Spinal cord (tissue), 10 donors: ENCODE data around the gene FBLN1. TPM values are rescaled to one million over a fixed set of nuclear protein-coding genes. Genes with fewer than 3 reads are reported as not detected.
"Not testable (repeated sequence)": the region's sequence is repeated elsewhere in the genome, so short reads cannot be mapped to it uniquely, and the experiment has no call there.

ENCODE experiments used
- DNase-seq, 6 donors: peaks; one replicate each; pipeline versions ENCODE4 v3.0.0 to v3.0.0-alpha.2; 2013 to 2015; ENCODE audit warnings: low spot score in 6 of 6, low read depth in 4 of 6
- H3K27ac ChIP-seq: one replicate; pipeline ENCODE4 v1.5.1; 2013; ENCODE audit warnings: low read depth, low read length, control low read depth
- H3K27me3 ChIP-seq: one replicate; pipeline ENCODE4 v1.6.1; 2013; ENCODE audit warnings: low read length; ENCODE audit not compliant: control insufficient read depth, insufficient read depth
- H3K36me3 ChIP-seq: one replicate; pipeline ENCODE4 v1.6.1; 2013; ENCODE audit warnings: low read length; ENCODE audit not compliant: control insufficient read depth, insufficient read depth
- H3K4me1 ChIP-seq: one replicate; pipeline ENCODE4 v1.6.1; 2013; ENCODE audit warnings: low read length; ENCODE audit not compliant: control insufficient read depth, insufficient read depth
- H3K4me3 ChIP-seq: one replicate; pipeline ENCODE4 v1.5.1; 2013; ENCODE audit warnings: low read depth, low read length, control low read depth
- H3K9me3 ChIP-seq: one replicate; pipeline ENCODE4 v1.6.1; 2013; ENCODE audit warnings: low read length; ENCODE audit not compliant: control insufficient read depth, insufficient read depth
- WGBS: methylation state at CpG from one replicate; pipeline ENCODE4 v1.1.5; 2013; ENCODE audit warnings: missing lambda C conversion rate; ENCODE audit not compliant: insufficient coverage; 5-methylcytosine and 5-hydroxymethylcytosine counted together
- polyA plus RNA-seq, 2 donors: library from polyadenylated mRNA; unstranded; fragments of 120-200 nt; gene quantifications; one replicate each; pipeline ENCODE4 v1.2.1, GENCODE V29; 2013; ENCODE audit not compliant: insufficient read length in 2 of 2
- total RNA-seq, 2 donors: library from RNA; depleted of rRNA in 1 of 2; stranded (reverse); fragments of 120-200 nt in 1 of 2; fragments of >200 nt in 1 of 2; gene quantifications; one replicate each; pipeline versions ENCODE4 v1.2.3 to v1.2.4, GENCODE V29; 2013 to 2014
- donor health status: healthy.

FBLN1 gene
- total and polyA plus RNA-seq, 4 donors: 69.4 to 260 (median 132) TPM

GRCh38 chr22:45616432-45616831 lies 113.7 kb downstream of the FBLN1 start:
- WGBS: no CpG with 5 or more reads among the region's 2 CpGs
- H3K9me3 ChIP-seq: no peaks in the 10 kb centered on the region
- no peak overlapping the region for H3K4me3 ChIP-seq
- no peak overlapping the region for H3K27ac ChIP-seq
- no peaks in the 10 kb centered on the region for H3K36me3 ChIP-seq
- no peak for DNase-seq
- peaks cover 14% of the 10 kb centered on the region for H3K4me1 ChIP-seq
- H3K27me3 ChIP-seq: no peaks in the 10 kb centered on the region

- DNase-seq: no peak
- H3K27ac ChIP-seq: no peak overlapping the region
Observed at GRCh38 chr22:45617948-45618347, 115.3 kb downstream of the FBLN1 start.

DNA sequence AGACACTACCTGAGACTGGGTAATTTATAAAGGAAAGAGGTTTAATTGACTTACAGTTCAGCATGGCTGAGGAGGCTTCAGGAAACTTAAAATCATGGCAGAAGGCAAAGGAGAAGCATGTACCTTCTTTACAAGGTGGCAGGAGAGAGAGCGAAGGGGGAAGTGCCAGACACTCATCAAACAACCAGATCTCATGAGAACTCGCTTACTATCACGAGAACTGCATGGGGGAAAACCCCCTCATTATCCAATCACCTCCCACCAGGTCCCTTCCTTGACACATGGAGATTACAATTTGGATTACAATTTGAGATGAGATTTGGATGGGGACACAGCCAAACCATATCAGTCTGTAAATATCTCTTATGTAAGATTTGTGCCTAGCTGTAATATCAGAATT lies 118.0 kb downstream of the FBLN1 start:
- H3K4me1 ChIP-seq: no peaks in the 10 kb centered on the region
- H3K27me3 ChIP-seq: no peaks in the 10 kb centered on the region
- no peak overlapping the region for H3K27ac ChIP-seq
- no peaks in the 10 kb centered on the region for H3K36me3 ChIP-seq
- no peak for DNase-seq
- H3K4me3 ChIP-seq: no peak overlapping the region
- no CpG with 5 or more reads among the region's 3 CpGs for WGBS
- no peaks in the 10 kb centered on the region for H3K9me3 ChIP-seq

More at GRCh38 chr22:45617948-45618347, 115.3 kb downstream of the FBLN1 start:
- Histone ChIP-seq H3K9me3 (no peaks in the 10 kb centered on the region), H3K4me1 (peaks cover 6% of the 10 kb centered on the region), H3K36me3 (no peaks in the 10 kb centered on the region), H3K4me3 (no peak overlapping the region), H3K27me3 (no peaks in the 10 kb centered on the region)
- 92% methylated on average over 2 of the region's 8 CpGs for WGBS

DNA sequence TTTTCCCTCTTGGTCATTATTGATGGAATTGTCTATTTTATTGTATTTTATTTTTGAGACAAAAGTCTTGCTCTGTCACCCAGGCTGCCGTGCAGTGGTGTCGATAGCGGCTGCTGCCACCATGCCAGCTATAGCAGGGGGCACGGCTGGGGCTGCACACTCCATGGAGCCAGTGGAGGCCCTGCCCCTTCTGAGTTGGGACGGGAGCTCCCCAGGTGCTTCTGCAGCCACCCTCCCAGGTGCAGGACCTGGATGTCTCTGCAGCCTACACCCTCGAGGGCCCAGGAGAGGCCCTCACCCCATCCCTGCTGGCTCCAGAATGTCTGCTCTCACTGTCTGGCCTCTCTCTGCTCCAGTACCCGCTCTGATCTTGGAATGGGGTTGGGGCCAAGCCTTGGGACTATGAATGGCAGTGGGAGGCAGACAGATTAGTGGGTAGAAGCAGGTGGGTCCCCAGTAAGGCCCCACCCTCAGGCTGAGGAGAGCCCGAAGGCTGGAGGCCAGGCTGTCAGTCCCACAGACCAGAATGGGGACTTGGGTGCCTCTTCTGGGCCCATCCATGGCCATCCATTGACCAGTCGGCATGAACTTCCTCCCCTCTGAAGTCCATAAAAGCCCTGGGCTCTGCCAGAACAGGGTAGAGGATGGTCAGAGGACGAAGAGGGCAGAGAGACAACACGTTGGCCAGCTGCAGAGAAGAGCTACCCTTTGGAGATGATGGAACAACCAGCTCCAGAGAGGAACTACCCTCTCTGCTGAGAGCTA lies 119.3 kb downstream of the FBLN1 start:
- no peaks in the 10 kb centered on the region for H3K27me3 ChIP-seq
- H3K4me1 ChIP-seq: no peaks in the 10 kb centered on the region
- H3K36me3 ChIP-seq: no peaks in the 10 kb centered on the region
- no peak overlapping the region for H3K4me3 ChIP-seq
- WGBS: 94% methylated on average over 9 of the region's 11 CpGs
- H3K9me3 ChIP-seq: no peaks in the 10 kb centered on the region
- DNase-seq: no peak
- no peak overlapping the region for H3K27ac ChIP-seq

DNA sequence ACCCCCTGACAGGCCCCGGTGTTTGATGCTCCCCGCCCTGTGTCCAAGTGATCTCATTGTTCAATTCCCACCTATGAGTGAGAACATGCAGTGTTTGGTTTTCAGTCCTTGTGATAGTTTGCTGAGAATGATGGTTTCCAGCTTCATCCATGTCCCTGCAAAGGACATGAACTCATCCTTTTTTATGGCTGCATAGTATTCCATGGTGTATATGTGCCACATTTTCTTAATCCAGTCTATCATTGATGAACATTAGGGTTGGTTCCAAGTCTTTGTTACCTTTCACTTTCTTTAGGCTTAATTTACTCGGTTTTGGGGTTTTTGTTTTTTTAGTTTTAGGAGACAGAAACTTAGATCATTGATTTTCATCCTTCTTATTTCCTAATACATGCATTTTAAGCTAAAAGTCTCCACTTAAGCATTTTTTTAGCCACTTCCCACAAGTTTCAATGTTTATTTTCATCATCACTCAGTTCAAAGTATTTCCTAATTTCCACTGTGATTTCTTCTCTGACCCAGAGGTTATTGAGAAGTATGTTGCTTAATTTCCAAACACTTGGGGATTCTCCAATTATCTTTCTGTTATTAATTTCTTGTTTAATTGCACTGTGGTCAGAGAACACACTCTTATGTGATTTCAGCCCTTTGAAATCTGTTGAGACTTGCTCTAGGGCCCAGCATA lies 120.9 kb downstream of the FBLN1 start:
- WGBS: no CpG with 5 or more reads among the region's 3 CpGs
- not testable (repeated sequence) for H3K9me3 ChIP-seq, H3K4me3 ChIP-seq, H3K4me1 ChIP-seq, H3K36me3 ChIP-seq, H3K27ac ChIP-seq, DNase-seq, H3K27me3 ChIP-seq

- 76% methylated on average over 22 of the region's 22 CpGs for WGBS
- no peaks in the 10 kb centered on the region for H3K36me3 ChIP-seq
Observed at GRCh38 chr22:45626198-45626651, 123.5 kb downstream of the FBLN1 start.

DNA sequence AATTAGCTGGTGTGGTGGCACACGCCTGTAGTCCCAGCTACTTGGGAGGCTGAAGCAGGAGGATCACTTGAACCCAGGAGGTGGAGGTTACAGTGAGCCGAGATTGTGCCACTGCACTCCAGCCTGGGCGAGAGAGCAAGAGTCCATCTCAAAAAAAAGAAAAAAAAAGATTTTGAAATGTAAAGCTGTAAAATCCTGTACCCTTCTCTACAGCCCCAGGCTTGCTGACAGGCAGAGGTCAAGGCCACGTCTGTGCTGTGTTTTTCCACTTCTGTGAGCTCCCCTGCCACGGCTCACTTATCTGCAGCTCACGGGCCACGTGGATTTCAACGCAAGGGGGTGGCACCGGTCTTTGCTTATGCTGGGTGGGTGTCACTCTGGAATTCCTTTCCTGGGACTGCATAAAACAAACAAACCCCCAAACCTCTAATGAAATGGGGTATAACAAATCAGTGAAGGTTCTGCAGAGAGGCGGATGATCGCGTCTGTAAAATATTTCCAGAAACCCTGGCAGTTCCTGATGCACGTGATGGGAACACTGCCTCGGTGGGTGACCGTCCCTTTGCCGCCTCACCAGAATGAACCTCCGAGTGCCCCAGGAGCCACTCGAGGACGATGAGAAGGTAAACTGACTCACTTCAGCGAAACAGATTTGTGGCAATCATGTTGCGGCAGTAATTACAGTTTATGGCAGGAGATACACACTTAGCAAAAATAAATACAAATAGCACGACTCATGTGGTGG lies 125.0 kb downstream of the FBLN1 start:
- Histone ChIP-seq H3K27ac (no peak overlapping the region), H3K4me3 (no peak overlapping the region), H3K4me1 (peaks cover 29% of the 10 kb centered on the region), H3K9me3 (no peaks in the 10 kb centered on the region), H3K27me3 (no peaks in the 10 kb centered on the region), H3K36me3 (no peaks in the 10 kb centered on the region)
- WGBS: 84% methylated on average over 9 of the region's 22 CpGs
- DNase-seq: no peak

More at GRCh38 chr22:45626198-45626651, 123.5 kb downstream of the FBLN1 start:
- DNase-seq: no peak
- peaks cover 21% of the 10 kb centered on the region for H3K4me1 ChIP-seq
- no peaks in the 10 kb centered on the region for H3K9me3 ChIP-seq
- H3K27ac ChIP-seq: no peak overlapping the region
- no peaks in the 10 kb centered on the region for H3K27me3 ChIP-seq
- H3K4me3 ChIP-seq: no peak overlapping the region

GRCh38 chr22:45628515-45628914 lies 125.8 kb downstream of the FBLN1 start:
- Histone ChIP-seq H3K36me3 (no peaks in the 10 kb centered on the region), H3K27ac (no peak overlapping the region), H3K27me3 (no peaks in the 10 kb centered on the region), H3K4me3 (no peak overlapping the region), H3K9me3 (no peaks in the 10 kb centered on the region), H3K4me1 (peaks cover 36% of the 10 kb centered on the region)
- DNase-seq: peak in 1 of 6 donors; percentile 76
- 51% methylated on average over 3 of the region's 5 CpGs for WGBS

- H3K27me3 ChIP-seq: no peaks in the 10 kb centered on the region
Observed at GRCh38 chr22:45629469-45630089, 126.9 kb downstream of the FBLN1 start.

More at GRCh38 chr22:45629469-45630089, 126.9 kb downstream of the FBLN1 start:
- Histone ChIP-seq H3K9me3 (no peaks in the 10 kb centered on the region), H3K4me1 (peaks cover 36% of the 10 kb centered on the region), H3K36me3 (no peaks in the 10 kb centered on the region), H3K4me3 (no peak overlapping the region), H3K27ac (no peak overlapping the region)
- 44% methylated on average over 9 of the region's 15 CpGs for WGBS
- DNase-seq: no peak
